HG03066 (cell line): ENCODE results near the gene LHPP.

Experiments used
- ATAC-seq: cut with Tn5 transposase; IDR thresholded peaks from one replicate; pipeline ENCODE4 v1.9.1; 2021; ENCODE audit warnings: low read depth; ENCODE audit not compliant: unreplicated experiment

The LHPP gene

GRCh38 chr10:124468624-124469023 lies 7.0 kb downstream of the LHPP start:
- no peak for ATAC-seq

GRCh38 chr10:124469956-124470484 lies 8.4 kb downstream of the LHPP start:
- ATAC-seq = no peak

GRCh38 chr10:124470544-124471434 lies 9.2 kb downstream of the LHPP start:
- ATAC-seq = no peak

GRCh38 chr10:124472071-124472470 lies 10.4 kb downstream of the LHPP start:
- no peak for ATAC-seq

- no peak for ATAC-seq
These were observed 11.4 kb downstream of the LHPP start for GRCh38 chr10:124473070-124473469.

GRCh38 chr10:124474514-124475070 lies 13.0 kb downstream of the LHPP start:
- ATAC-seq = no peak

GRCh38 chr10:124476043-124476725 lies 14.6 kb downstream of the LHPP start:
- no peak for ATAC-seq

- ATAC-seq = no peak
These were observed 16.2 kb downstream of the LHPP start for GRCh38 chr10:124477614-124478363.

- ATAC-seq = no peak
These were observed 16.9 kb downstream of the LHPP start for GRCh38 chr10:124478515-124478914.

GRCh38 chr10:124480860-124481259 lies 19.2 kb downstream of the LHPP start:
- no peak for ATAC-seq

- ATAC-seq = no peak
These were observed 20.1 kb downstream of the LHPP start for GRCh38 chr10:124481717-124482116.

GRCh38 chr10:124482236-124482800 lies 20.7 kb downstream of the LHPP start:
- ATAC-seq = no peak

- ATAC-seq = no peak
These were observed 21.3 kb downstream of the LHPP start for GRCh38 chr10:124482876-124483275.

- no peak for ATAC-seq
These were observed 22.4 kb downstream of the LHPP start for GRCh38 chr10:124484031-124484430.

- ATAC-seq = no peak
These were observed 23.0 kb downstream of the LHPP start for GRCh38 chr10:124484661-124485060.

- ATAC-seq = no peak
These were observed 25.0 kb downstream of the LHPP start for GRCh38 chr10:124486635-124487034.

GRCh38 chr10:124491105-124491504 lies 29.5 kb downstream of the LHPP start:
- no peak for ATAC-seq

- ATAC-seq = no peak
These were observed 30.6 kb downstream of the LHPP start for GRCh38 chr10:124492266-124492665.

GRCh38 chr10:124493214-124493882 lies 31.7 kb downstream of the LHPP start:
- no peak for ATAC-seq
